Neural cell (in vitro differentiated cells): Measurements from ENCODE around the gene SFT2D1. TPM values are rescaled to one million over a fixed set of nuclear protein-coding genes. Genes with fewer than 3 reads are reported as not detected.

Experiments used
- H2AFZ ChIP-seq: fragments of 200-600, 300-800 bp; sonication (generic), shearing (Covaris generic); 2 replicates; pipeline ENCODE4 v1.6.0; 2014; ENCODE audit warnings: low read depth, mild to moderate bottlenecking, antibody characterized with exemption, low read length, moderate library complexity
- H3F3A ChIP-seq: fragments of 200-600 bp; shearing (Covaris generic); 2 replicates; pipeline ENCODE4 v1.6.1; 2016; ENCODE audit warnings: mild to moderate bottlenecking, moderate library complexity, mixed read lengths, antibody characterized with exemption, low read length; ENCODE audit not compliant: insufficient read depth, poor library complexity, severe bottlenecking
- H3K27ac ChIP-seq: fragments of 200-600, 300-800 bp; sonication (generic), shearing (Covaris generic); 2 replicates; pipeline ENCODE4 v1.5.1; 2014; ENCODE audit warnings: mild to moderate bottlenecking, low read length, moderate library complexity
- H3K27me3 ChIP-seq: fragments of 300-800, 200-600 bp; sonication (generic), shearing (Covaris generic); 2 replicates; pipeline ENCODE4 v1.6.0; 2014; ENCODE audit warnings: mild to moderate bottlenecking, low read depth, low read length, moderate library complexity; ENCODE audit not compliant: insufficient read depth
- H3K36me3 ChIP-seq: fragments of 300-800, 200-600 bp; sonication (generic), shearing (Covaris generic); 2 replicates; pipeline ENCODE4 v1.5.1; 2014; ENCODE audit warnings: mild to moderate bottlenecking, antibody characterized with exemption, low read length, moderate library complexity; ENCODE audit not compliant: insufficient read depth
- H3K4me2 ChIP-seq: fragments of 300-800, 200-600 bp; sonication (generic), shearing (Covaris generic); 2 replicates; pipeline ENCODE4 v1.6.0; 2014; ENCODE audit warnings: mild to moderate bottlenecking, low read length
- H3K4me3 ChIP-seq: fragments of 300-800, 200-600 bp; sonication (generic), shearing (Covaris generic); 2 replicates; pipeline ENCODE4 v1.5.1; 2014; ENCODE audit warnings: mild to moderate bottlenecking, low read length, moderate library complexity
- H3K79me2 ChIP-seq: fragments of 200-600 bp; shearing (Covaris generic); replicated peaks from 2 replicates; pipeline ENCODE4 v1.6.0; 2014; ENCODE audit warnings: mild to moderate bottlenecking, low read length, moderate library complexity; ENCODE audit not compliant: insufficient read depth
- H3K9ac ChIP-seq: fragments of 300-800, 200-600 bp; sonication (generic), shearing (Covaris generic); 2 replicates; pipeline ENCODE4 v1.6.1; 2016; ENCODE audit warnings: mild to moderate bottlenecking, low read length, mixed read lengths
- H3K9me2 ChIP-seq: fragments of 200-600 bp; shearing (Covaris generic); 2 replicates; pipeline ENCODE4 v1.6.1; 2016; ENCODE audit warnings: mild to moderate bottlenecking, low read length, mixed read lengths; ENCODE audit not compliant: insufficient read depth
- H3K9me3 ChIP-seq: fragments of 200-600, 300-800 bp; sonication (generic), shearing (Covaris generic); 2 replicates; pipeline ENCODE4 v1.6.1; 2016; ENCODE audit warnings: mild to moderate bottlenecking, mixed run types, low read length, moderate library complexity, mixed read lengths
- H4K20me1 ChIP-seq: fragments of 200-600 bp; shearing (Covaris generic); 2 replicates; pipeline ENCODE4 v1.6.1; 2016; ENCODE audit warnings: mild to moderate bottlenecking, mixed run types; ENCODE audit not compliant: insufficient read depth
- CTCF ChIP-seq: fragments of 450-650 bp; IDR thresholded peaks from 2 replicates; pipeline ENCODE4 v1.5.1; 2014; ENCODE audit warnings: antibody characterized with exemption, mild to moderate bottlenecking, moderate library complexity; ENCODE audit not compliant: poor library complexity, severe bottlenecking
- EP300 ChIP-seq: fragments of 450-650 bp; conservative IDR thresholded peaks from 2 replicates; pipeline ENCODE4 v1.6.1; 2014; ENCODE audit warnings: antibody characterized with exemption, mild to moderate bottlenecking, moderate library complexity; ENCODE audit not compliant: poor library complexity, severe bottlenecking
- EZH2 ChIP-seq: fragments of 200-600, 300-800 bp; shearing (Covaris generic), sonication (generic); IDR thresholded peaks from 2 replicates; pipeline ENCODE4 v1.6.1; 2014; ENCODE audit warnings: antibody characterized with exemption, low read length, borderline replicate concordance, mild to moderate bottlenecking; ENCODE audit not compliant: insufficient read depth, poor library complexity, severe bottlenecking
- MXI1 ChIP-seq: fragments of 450-650 bp; conservative IDR thresholded peaks from 2 replicates; pipeline ENCODE4 v1.6.1; 2014; ENCODE audit warnings: antibody characterized with exemption, mild to moderate bottlenecking; ENCODE audit not compliant: poor library complexity, severe bottlenecking
- POLR2AphosphoS5 ChIP-seq: IDR thresholded peaks from 2 replicates; pipeline ENCODE4 v1.6.1; 2012
- RAD21 ChIP-seq: fragments of 450-650 bp; conservative IDR thresholded peaks from 2 replicates; pipeline ENCODE4 v1.6.1; 2014; ENCODE audit warnings: antibody characterized with exemption, mild to moderate bottlenecking, moderate library complexity
- REST ChIP-seq: IDR thresholded peaks from 2 replicates; pipeline ENCODE4 v1.6.1; 2012; ENCODE audit warnings: borderline replicate concordance
- SMC3 ChIP-seq: fragments of 450-650 bp; conservative IDR thresholded peaks from 2 replicates; pipeline ENCODE4 v1.6.1; 2014; ENCODE audit warnings: antibody characterized with exemption, mild to moderate bottlenecking, moderate library complexity; ENCODE audit not compliant: poor library complexity
- TAF1 ChIP-seq: IDR thresholded peaks from 2 replicates; pipeline ENCODE4 v1.6.1; 2012; ENCODE audit warnings: low read depth
- polyA plus RNA-seq: library from polyadenylated mRNA; depleted of rRNA; stranded (reverse); fragments of >200 nt; gene quantifications from 2 replicates; pipeline ENCODE4 v1.2.3, GENCODE V29; 2014

SFT2D1 gene
- polyA plus RNA-seq, 1 donor from 2014 or later: 81.7 TPM

DNA sequence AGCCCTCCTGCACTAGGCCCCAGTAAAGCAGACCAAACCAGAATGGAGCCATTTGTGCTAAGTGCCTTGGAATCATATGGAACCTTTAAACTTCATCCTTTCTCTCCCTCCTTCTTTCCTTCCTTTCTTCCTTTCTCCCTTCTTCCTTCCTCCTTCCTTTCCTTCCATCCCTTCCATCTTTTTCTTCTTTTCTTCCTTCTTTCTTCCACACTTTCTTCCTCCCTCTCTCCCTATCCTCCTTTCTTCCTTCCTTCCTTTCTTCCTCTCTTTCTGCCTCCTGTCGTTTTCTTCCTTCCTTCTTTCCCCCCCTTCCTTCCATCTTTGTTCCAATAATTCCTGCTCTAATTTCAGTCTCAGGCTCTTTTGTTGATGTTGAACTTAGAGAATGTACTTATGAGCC, 11.2 kb upstream of the SFT2D1 start:
- Histone ChIP-seq H2AFZ (no peak overlapping the region), H3K36me3 (no peaks in the 10 kb centered on the region), H4K20me1 (no peaks in the 10 kb centered on the region), H3K4me2 (no peak overlapping the region), H3F3A (no peaks in the 10 kb centered on the region), H3K9me2 (no peaks in the 10 kb centered on the region), H3K27me3 (no peaks in the 10 kb centered on the region), H3K79me2 (no peaks in the 10 kb centered on the region), H3K9ac (no peak overlapping the region), H3K27ac (no peak overlapping the region), H3K4me3 (no peak overlapping the region), H3K9me3 (peaks cover 4% of the 10 kb centered on the region)
- no peak for TF ChIP-seq TAF1
- TF ChIP-seq RAD21: no peak
- no peak for TF ChIP-seq SMC3
- TF ChIP-seq POLR2AphosphoS5: no peak
- TF ChIP-seq CTCF: no peak
- TF ChIP-seq REST: no peak
- TF ChIP-seq MXI1: no peak
- TF ChIP-seq EP300: no peak
- TF ChIP-seq EZH2: no peak

DNA sequence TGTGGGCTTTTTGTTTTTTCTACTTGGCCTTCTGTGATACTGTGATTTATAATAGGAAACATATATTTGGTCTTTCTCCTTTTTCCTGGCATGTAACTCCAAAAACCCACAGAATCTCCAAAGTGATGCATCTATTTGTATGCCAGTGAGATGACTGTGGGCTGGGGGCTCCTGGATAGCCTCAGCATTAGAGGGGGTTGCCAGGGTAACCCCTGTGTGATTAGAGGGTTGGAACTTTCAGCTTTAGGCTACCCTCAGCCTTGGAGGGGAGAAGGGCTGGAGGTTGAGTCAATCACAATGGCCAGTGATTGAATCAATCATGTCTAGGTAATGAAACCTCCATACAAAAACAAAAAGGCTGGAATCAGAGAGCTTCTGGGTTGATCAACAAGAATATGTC, 10.6 kb upstream of the SFT2D1 start:
- Histone ChIP-seq H3F3A (no peaks in the 10 kb centered on the region), H3K9me2 (no peaks in the 10 kb centered on the region), H3K9ac (no peak overlapping the region), H3K4me3 (no peak overlapping the region), H3K36me3 (no peaks in the 10 kb centered on the region), H4K20me1 (no peaks in the 10 kb centered on the region), H3K79me2 (no peaks in the 10 kb centered on the region), H3K9me3 (peaks cover 4% of the 10 kb centered on the region), H3K4me2 (no peak overlapping the region), H3K27ac (no peak overlapping the region), H3K27me3 (no peaks in the 10 kb centered on the region), H2AFZ (no peak overlapping the region)
- TF ChIP-seq CTCF (no peak), REST (no peak), POLR2AphosphoS5 (no peak), RAD21 (no peak), EZH2 (no peak), MXI1 (no peak), TAF1 (no peak), EP300 (no peak), SMC3 (no peak)
